ENCODE results near the gene TRPM8. TPM values are rescaled to one million over a fixed set of nuclear protein-coding genes. Genes with fewer than 3 reads are reported as not detected.

Gene TRPM8
- total RNA-seq, 2 donors from 2014 or later = not detected

Other genes starting within 250 kb of the TRPM8 start
- gene UGT1A9, start 245.5 kb upstream of the TRPM8 start, total RNA-seq = 1 to 10 TPM; 4.1 to 5.2 TPM
- 1 to 10 TPM; 5.6 to 6.8 TPM for gene UGT1A7, start 235.5 kb upstream of the TRPM8 start, total RNA-seq
- 10 to 100 TPM in 1 of 2 donors, 1 to 10 TPM in 1; 6.4 to 10.2 TPM for gene UGT1A6, start 224.5 kb upstream of the TRPM8 start, total RNA-seq
- gene UGT1A5, start 204.5 kb upstream of the TRPM8 start, total RNA-seq = 1 to 10 TPM; 2.1 to 3.7 TPM
- gene UGT1A4, start 198.6 kb upstream of the TRPM8 start, total RNA-seq = 1 to 10 TPM; 2.2 to 4.0 TPM
- gene UGT1A3, start 188.3 kb upstream of the TRPM8 start, total RNA-seq = 1 to 10 TPM; 2.0 to 3.0 TPM
- gene UGT1A1, start 157.1 kb upstream of the TRPM8 start, total RNA-seq = 10 to 100 TPM in 1 of 2 donors, 1 to 10 TPM in 1; 4.0 to 13.6 TPM
- gene MROH2A, start 139.0 kb upstream of the TRPM8 start, total RNA-seq = under 1 TPM in 1 of 2 donors, not detected in 1; 0.24 TPM
- gene HJURP, start 62.8 kb upstream of the TRPM8 start, total RNA-seq = 1 to 10 TPM; 1.7 to 6.3 TPM
- gene SPP2, start 133.3 kb downstream of the TRPM8 start, total RNA-seq = not detected

All from left colon (tissue), 2 donors.